ENCODE measurements around the gene CCDC158. TPM values are rescaled to one million over a fixed set of nuclear protein-coding genes. Genes with fewer than 3 reads are reported as not detected.
"Not testable (repeated sequence)": the region's sequence is repeated elsewhere in the genome, so short reads cannot be mapped to it uniquely, and the experiment has no call there.

Gene CCDC158
- total and polyA plus RNA-seq, 4 donors: 0.04 to 0.37 (median 0.14) TPM

- no peak for TF ChIP-seq CTCF (IDR thresholded peaks at IDR 0.05; ENCODE audit: control extremely low read depth, extremely low read depth)
- Histone ChIP-seq H3K4me1 (ENCODE audit: control insufficient read depth in 5 of 5, insufficient read depth in 5 of 5, low read length in 5 of 5) (no peaks in the 10 kb centered on the region), H3K36me3 (ENCODE audit: control insufficient read depth in 4 of 4, insufficient read depth in 4 of 4, low read length in 4 of 4) (no peaks in the 10 kb centered on the region), H3K4me3 (no peak overlapping the region), H3K27ac (ENCODE audit: low read depth in 1 of 2, low read length in 1 of 2) (no peak overlapping the region), H3K9ac (ENCODE audit: insufficient read depth in 1 of 2, low read length in 2 of 2) (no peak overlapping the region), H3K9me3 (ENCODE audit: control insufficient read depth in 4 of 4, insufficient read depth in 3 of 4, low read length in 3 of 4) (peaks cover 0 to 13% (median 0%) of the 10 kb centered on the region in 4 donors), H3K27me3 (ENCODE audit: control insufficient read depth in 3 of 3, insufficient read depth in 3 of 3, low read length in 2 of 3) (no peaks in the 10 kb centered on the region)
- 89 to 95% methylated on average over 3 of the region's 3 CpGs for WGBS, 2 donors
- ATAC-seq (ENCODE audit: insufficient read depth, low FRiP score) (no peak), DNase-seq (no peak)
These were observed 59.1 kb downstream of the CCDC158 start for GRCh38 chr4:76361689-76362412.

GRCh38 chr4:76359881-76360466 lies 61.0 kb downstream of the CCDC158 start:
- not testable (repeated sequence) for H3K36me3 ChIP-seq (ENCODE audit: control insufficient read depth in 4 of 4, insufficient read depth in 4 of 4, low read length in 4 of 4); DNase-seq; ATAC-seq (ENCODE audit: insufficient read depth, low FRiP score); H3K9ac ChIP-seq (ENCODE audit: insufficient read depth in 1 of 2, low read length in 2 of 2); H3K4me3 ChIP-seq; H3K4me1 ChIP-seq (ENCODE audit: control insufficient read depth in 5 of 5, insufficient read depth in 5 of 5, low read length in 5 of 5); H3K27ac ChIP-seq (ENCODE audit: low read depth in 1 of 2, low read length in 1 of 2); H3K27me3 ChIP-seq (ENCODE audit: control insufficient read depth in 3 of 3, insufficient read depth in 3 of 3, low read length in 2 of 3)
- peaks cover 0 to 11% (median 0%) of the 10 kb centered on the region in 4 donors for H3K9me3 ChIP-seq (ENCODE audit: control insufficient read depth in 4 of 4, insufficient read depth in 3 of 4, low read length in 3 of 4)

GRCh38 chr4:76357981-76358380 lies 63.0 kb downstream of the CCDC158 start:
- peaks cover 0 to 10% (median 0%) of the 10 kb centered on the region in 4 donors for H3K9me3 ChIP-seq (ENCODE audit: control insufficient read depth in 4 of 4, insufficient read depth in 3 of 4, low read length in 3 of 4)
- H3K9ac ChIP-seq (ENCODE audit: insufficient read depth in 1 of 2, low read length in 2 of 2): no peak overlapping the region
- TF ChIP-seq CTCF (IDR thresholded peaks at IDR 0.05; ENCODE audit: control extremely low read depth, extremely low read depth): no peak
- H3K36me3 ChIP-seq (ENCODE audit: control insufficient read depth in 4 of 4, insufficient read depth in 4 of 4, low read length in 4 of 4): no peaks in the 10 kb centered on the region
- no peaks in the 10 kb centered on the region for H3K27me3 ChIP-seq (ENCODE audit: control insufficient read depth in 3 of 3, insufficient read depth in 3 of 3, low read length in 2 of 3)
- WGBS, 2 donors: 77 to 85% methylated on average over 2 of the region's 2 CpGs
- no peak for ATAC-seq (ENCODE audit: insufficient read depth, low FRiP score)
- no peak overlapping the region for H3K4me3 ChIP-seq
- DNase-seq: no peak
- H3K27ac ChIP-seq (ENCODE audit: low read depth in 1 of 2, low read length in 1 of 2): no peak overlapping the region
- no peaks in the 10 kb centered on the region for H3K4me1 ChIP-seq (ENCODE audit: control insufficient read depth in 5 of 5, insufficient read depth in 5 of 5, low read length in 5 of 5)

- no peak for ATAC-seq (ENCODE audit: insufficient read depth, low FRiP score)
- no peak for DNase-seq
- H3K9ac ChIP-seq (ENCODE audit: insufficient read depth in 1 of 2, low read length in 2 of 2): no peak overlapping the region
- H3K27ac ChIP-seq (ENCODE audit: low read depth in 1 of 2, low read length in 1 of 2): no peak overlapping the region
- 58 to 75% methylated on average over 9 of the region's 9 CpGs for WGBS, 2 donors
- no peaks in the 10 kb centered on the region for H3K4me1 ChIP-seq (ENCODE audit: control insufficient read depth in 5 of 5, insufficient read depth in 5 of 5, low read length in 5 of 5)
- peaks cover 0 to under 1% (median 0%) of the 10 kb centered on the region in 4 donors for H3K9me3 ChIP-seq (ENCODE audit: control insufficient read depth in 4 of 4, insufficient read depth in 3 of 4, low read length in 3 of 4)
- no peaks in the 10 kb centered on the region for H3K27me3 ChIP-seq (ENCODE audit: control insufficient read depth in 3 of 3, insufficient read depth in 3 of 3, low read length in 2 of 3)
- H3K36me3 ChIP-seq (ENCODE audit: control insufficient read depth in 4 of 4, insufficient read depth in 4 of 4, low read length in 4 of 4): no peaks in the 10 kb centered on the region
- H3K4me3 ChIP-seq: no peak overlapping the region
- TF ChIP-seq CTCF (IDR thresholded peaks at IDR 0.05; ENCODE audit: control extremely low read depth, extremely low read depth): no peak
These were observed 66.1 kb downstream of the CCDC158 start for GRCh38 chr4:76354517-76355473.

All from lung (tissue), 12 donors.